RWPE2 (cell line): ENCODE measurements around the gene AOAH.
"Not testable (repeated sequence)": the region's sequence is repeated elsewhere in the genome, so short reads cannot be mapped to it uniquely, and the experiment has no call there.

Source experiments
- ATAC-seq: fragments of 200-7000 bp; cut with Tn5 transposase; 3 replicates; pipeline ENCODE4 v1.9.1; 2021; ENCODE audit warnings: low read depth
- DNase-seq: peaks from one replicate; pipeline ENCODE4 v3.0.0-alpha.2; 2020; ENCODE audit warnings: low spot score
- H3K27ac ChIP-seq: fragments of 450-650 bp; 2 replicates; pipeline ENCODE4 v1.5.1; 2017; ENCODE audit warnings: mild to moderate bottlenecking; ENCODE audit not compliant: poor library complexity, severe bottlenecking
- H3K27me3 ChIP-seq: fragments of 250-450 bp; sonication (Bioruptor Pico); 2 replicates; pipeline ENCODE4 v1.5.1; 2021; ENCODE audit warnings: mild to moderate bottlenecking, moderate library complexity; ENCODE audit not compliant: insufficient read depth, poor library complexity, severe bottlenecking
- H3K36me3 ChIP-seq: fragments of 250-450 bp; sonication (Bioruptor Pico); 2 replicates; pipeline ENCODE4 v1.5.1; 2020; ENCODE audit warnings: low read depth, mild to moderate bottlenecking, moderate library complexity
- H3K4me1 ChIP-seq: fragments of 250-450 bp; sonication (Bioruptor Pico); 2 replicates; pipeline ENCODE4 v1.5.1; 2021; ENCODE audit warnings: mild to moderate bottlenecking, moderate library complexity; ENCODE audit not compliant: insufficient read depth, poor library complexity, severe bottlenecking
- H3K4me3 ChIP-seq: fragments of 250-450 bp; sonication (Bioruptor Pico); 2 replicates; pipeline ENCODE4 v1.5.1; 2021; ENCODE audit warnings: mild to moderate bottlenecking, moderate library complexity; ENCODE audit not compliant: severe bottlenecking
- H3K9me3 ChIP-seq: fragments of 250-450 bp; sonication (Bioruptor Pico); 2 replicates; pipeline ENCODE4 v1.5.1; 2021; ENCODE audit warnings: mild to moderate bottlenecking, moderate library complexity; ENCODE audit not compliant: severe bottlenecking
- CTCF ChIP-seq: fragments of 450-650 bp; IDR thresholded peaks from one replicate; pipeline ENCODE4 v1.5.1; 2017; ENCODE audit warnings: mild to moderate bottlenecking, moderate library complexity; ENCODE audit not compliant: poor library complexity, severe bottlenecking

Gene AOAH

GRCh38 chr7:36726311-36726710, 2.0 kb upstream of the AOAH start:
- Histone ChIP-seq H3K27ac (no peak overlapping the region), H3K27me3 (no peaks in the 10 kb centered on the region), H3K36me3 (no peaks in the 10 kb centered on the region), H3K4me1 (no peaks in the 10 kb centered on the region), H3K4me3 (no peak overlapping the region), H3K9me3 (no peaks in the 10 kb centered on the region)
- no peak for DNase-seq
- ATAC-seq, result no peak
- no peak for TF ChIP-seq CTCF

GRCh38 chr7:36724996-36725395, 702 bp upstream of the AOAH start:
- no peak overlapping the region for H3K27ac ChIP-seq
- H3K4me1 ChIP-seq, result no peaks in the 10 kb centered on the region
- H3K9me3 ChIP-seq, result no peaks in the 10 kb centered on the region
- DNase-seq (no peak), ATAC-seq (no peak)
- no peak overlapping the region for H3K4me3 ChIP-seq
- H3K36me3 ChIP-seq, result no peaks in the 10 kb centered on the region
- no peak for TF ChIP-seq CTCF
- no peaks in the 10 kb centered on the region for H3K27me3 ChIP-seq

- DNase-seq (no peak), ATAC-seq (no peak)
- H3K9me3 ChIP-seq, result no peaks in the 10 kb centered on the region
- no peak for TF ChIP-seq CTCF
- no peak overlapping the region for H3K4me3 ChIP-seq
- H3K27ac ChIP-seq, result no peak overlapping the region
- H3K4me1 ChIP-seq, result no peaks in the 10 kb centered on the region
- no peaks in the 10 kb centered on the region for H3K36me3 ChIP-seq
- H3K27me3 ChIP-seq, result no peaks in the 10 kb centered on the region
These were observed 1.0 kb downstream of the AOAH start for GRCh38 chr7:36723291-36723690.

- DNase-seq (no peak), ATAC-seq (no peak)
- Histone ChIP-seq H3K27me3 (no peaks in the 10 kb centered on the region), H3K9me3 (no peaks in the 10 kb centered on the region), H3K4me3 (no peak overlapping the region), H3K27ac (no peak overlapping the region), H3K4me1 (no peaks in the 10 kb centered on the region), H3K36me3 (no peaks in the 10 kb centered on the region)
- no peak for TF ChIP-seq CTCF
These were observed 5.1 kb downstream of the AOAH start for GRCh38 chr7:36719083-36719632.

- Histone ChIP-seq H3K4me1 (no peaks in the 10 kb centered on the region), H3K9me3 (no peaks in the 10 kb centered on the region), H3K27me3 (no peaks in the 10 kb centered on the region), H3K4me3 (no peak overlapping the region), H3K36me3 (no peaks in the 10 kb centered on the region), H3K27ac (no peak overlapping the region)
- ATAC-seq, result no peak
- DNase-seq, result no peak
- TF ChIP-seq CTCF, result no peak
These were observed 6.7 kb downstream of the AOAH start for GRCh38 chr7:36717586-36717985.

- H3K27me3 ChIP-seq, DNase-seq, H3K9me3 ChIP-seq, H3K4me1 ChIP-seq, H3K27ac ChIP-seq, H3K36me3 ChIP-seq, ATAC-seq, H3K4me3 ChIP-seq: not testable (repeated sequence)
These were observed 7.5 kb downstream of the AOAH start for GRCh38 chr7:36716802-36717201.
